Measurements from ENCODE around the gene EIF4G3.
"Not testable (repeated sequence)": the region's sequence is repeated elsewhere in the genome, so short reads cannot be mapped to it uniquely, and the experiment has no call there.

The EIF4G3 gene

GRCh38 chr1:20928146-20928545, 248.6 kb downstream of the EIF4G3 start:
- DNase-seq: no peak

- DNase-seq: no peak
These were observed 255.4 kb downstream of the EIF4G3 start for GRCh38 chr1:20921285-20921684.

- no peak for DNase-seq
These were observed 263.5 kb downstream of the EIF4G3 start for GRCh38 chr1:20913242-20913641.

- DNase-seq: not testable (repeated sequence)
These were observed 269.2 kb downstream of the EIF4G3 start for GRCh38 chr1:20907526-20907925.

- no peak for DNase-seq
These were observed 273.3 kb downstream of the EIF4G3 start for GRCh38 chr1:20903437-20903836.

GRCh38 chr1:20900056-20900455, 276.6 kb downstream of the EIF4G3 start:
- no peak for DNase-seq

- no peak for DNase-seq
These were observed 277.3 kb downstream of the EIF4G3 start for GRCh38 chr1:20899154-20899972.

GRCh38 chr1:20896826-20897225, 279.9 kb downstream of the EIF4G3 start:
- DNase-seq: no peak

- no peak for DNase-seq
These were observed 282.8 kb downstream of the EIF4G3 start for GRCh38 chr1:20893931-20894330.

- no peak for DNase-seq
These were observed 285.6 kb downstream of the EIF4G3 start for GRCh38 chr1:20891091-20891490.

- no peak for DNase-seq
These were observed 289.5 kb downstream of the EIF4G3 start for GRCh38 chr1:20887246-20887645.

GRCh38 chr1:20885121-20885520, 291.6 kb downstream of the EIF4G3 start:
- no peak for DNase-seq

GRCh38 chr1:20884513-20884912, 292.2 kb downstream of the EIF4G3 start:
- DNase-seq: no peak

- no peak for DNase-seq
These were observed 292.9 kb downstream of the EIF4G3 start for GRCh38 chr1:20883766-20884165.

GRCh38 chr1:20882837-20883236, 293.9 kb downstream of the EIF4G3 start:
- no peak for DNase-seq

GRCh38 chr1:20878799-20879198, 297.9 kb downstream of the EIF4G3 start:
- DNase-seq: no peak

GRCh38 chr1:20875198-20875973, 301.3 kb downstream of the EIF4G3 start:
- DNase-seq: no peak

GRCh38 chr1:20873311-20873710, 303.4 kb downstream of the EIF4G3 start:
- DNase-seq: no peak

- no peak for DNase-seq
These were observed 305.3 kb downstream of the EIF4G3 start for GRCh38 chr1:20871419-20871818.

- no peak for DNase-seq
These were observed 306.0 kb downstream of the EIF4G3 start for GRCh38 chr1:20870718-20871117.

- no peak for DNase-seq
These were observed 308.4 kb downstream of the EIF4G3 start for GRCh38 chr1:20868263-20868662.

GRCh38 chr1:20867847-20868246, 308.9 kb downstream of the EIF4G3 start:
- no peak for DNase-seq

GRCh38 chr1:20867062-20867461, 309.6 kb downstream of the EIF4G3 start:
- DNase-seq: no peak

GRCh38 chr1:20865001-20865400, 311.7 kb downstream of the EIF4G3 start:
- DNase-seq: no peak
